HG03354 (cell line): ENCODE results near the gene DNM3.
"Not testable (repeated sequence)": the region's sequence is repeated elsewhere in the genome, so short reads cannot be mapped to it uniquely, and the experiment has no call there.

ENCODE experiments used
- ATAC-seq: cut with Tn5 transposase; IDR thresholded peaks from one replicate; pipeline ENCODE4 v1.9.1; 2021; ENCODE audit warnings: mild to moderate bottlenecking; ENCODE audit not compliant: unreplicated experiment, poor library complexity, severe bottlenecking

The DNM3 gene

DNA sequence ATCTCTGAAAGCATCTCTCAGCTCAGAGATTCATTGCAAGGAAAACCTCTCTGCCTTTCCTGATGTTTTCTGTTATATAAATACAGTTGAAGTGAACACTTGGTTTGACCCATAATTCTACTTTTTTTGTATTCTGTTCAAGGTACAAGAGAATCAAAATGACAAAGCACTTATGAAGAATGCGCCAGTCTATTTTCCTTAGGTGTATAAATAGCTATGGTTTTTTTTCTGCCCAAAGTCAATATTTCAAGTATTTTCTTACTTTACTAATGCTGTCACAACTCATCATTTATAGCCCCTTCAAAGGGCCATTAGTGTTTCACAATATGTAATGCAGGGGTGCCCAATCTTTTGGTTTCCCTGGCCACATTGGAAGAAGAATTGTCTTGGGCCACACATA is 436.7 kb downstream of the DNM3 start:
- no peak for ATAC-seq

DNA sequence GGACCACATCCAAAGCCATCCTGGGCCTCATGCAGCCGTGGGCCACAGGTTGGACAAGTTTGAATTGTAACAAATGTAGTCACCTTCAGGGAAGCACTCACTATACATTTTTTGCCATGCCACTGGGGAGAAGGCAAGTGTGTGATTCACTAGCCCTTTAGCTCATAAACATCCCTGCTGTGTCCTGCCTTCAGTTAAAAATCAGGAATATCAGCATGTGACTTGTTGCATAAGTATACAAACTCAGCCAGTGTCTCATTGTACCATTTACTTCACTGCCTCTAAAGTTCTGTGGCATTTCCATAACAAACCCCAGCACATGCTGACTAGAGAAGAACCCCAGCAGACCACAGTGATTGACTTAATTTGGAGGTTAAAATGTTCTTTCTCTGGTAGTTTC is 437.2 kb downstream of the DNM3 start:
- no peak for ATAC-seq

DNA sequence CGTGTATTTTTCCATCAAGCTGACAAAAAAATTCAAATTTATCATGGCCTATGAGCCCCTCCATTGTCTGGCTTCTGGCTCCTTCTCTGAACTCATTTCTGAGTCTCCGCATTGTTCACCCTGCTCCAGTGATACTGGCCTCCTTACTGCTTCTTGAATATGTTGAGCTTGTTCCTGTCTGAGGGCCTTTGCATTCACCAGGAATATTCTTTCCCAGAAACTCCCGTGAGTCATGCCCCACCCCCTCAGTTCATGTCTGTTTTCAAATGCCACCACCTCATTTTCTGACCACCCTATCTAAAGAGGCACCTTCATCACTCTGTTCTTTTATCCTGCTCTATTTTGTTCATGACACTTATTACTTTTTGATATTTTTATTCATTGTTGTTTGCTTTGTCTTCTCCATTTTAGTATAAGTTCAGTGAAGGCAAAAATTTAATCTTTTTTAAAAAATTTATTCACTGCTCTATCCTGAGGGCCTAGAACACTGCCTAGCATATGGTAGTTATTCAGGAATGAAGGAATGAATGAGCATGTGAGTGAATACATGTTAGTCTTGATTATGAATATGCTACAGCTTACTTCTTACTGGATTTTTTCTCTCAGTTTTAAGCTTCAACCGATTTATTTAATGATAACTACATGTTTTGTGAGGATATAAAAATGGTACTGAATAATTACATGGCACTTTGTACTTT is 438.8 kb downstream of the DNM3 start:
- ATAC-seq: no peak

DNA sequence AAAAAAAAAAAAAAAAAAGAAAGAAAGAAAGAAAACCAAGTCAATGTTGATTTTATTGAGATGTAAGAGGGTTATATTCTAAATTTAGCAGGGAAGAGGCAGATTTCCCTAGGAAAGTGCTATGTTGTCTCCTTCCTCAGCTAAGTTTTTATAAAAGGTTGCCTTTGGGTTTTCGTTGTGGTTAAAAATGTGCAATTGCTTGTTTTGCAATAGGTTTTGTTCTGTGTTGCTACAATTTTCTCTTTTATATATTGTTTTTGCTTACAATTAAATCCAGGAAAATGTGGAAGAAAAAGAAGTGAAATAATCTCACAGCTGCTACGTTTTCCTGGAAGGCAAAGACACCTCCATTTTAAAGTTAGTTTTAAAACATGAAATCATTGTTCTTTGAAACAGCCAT is 442.5 kb downstream of the DNM3 start:
- ATAC-seq: no peak

DNA sequence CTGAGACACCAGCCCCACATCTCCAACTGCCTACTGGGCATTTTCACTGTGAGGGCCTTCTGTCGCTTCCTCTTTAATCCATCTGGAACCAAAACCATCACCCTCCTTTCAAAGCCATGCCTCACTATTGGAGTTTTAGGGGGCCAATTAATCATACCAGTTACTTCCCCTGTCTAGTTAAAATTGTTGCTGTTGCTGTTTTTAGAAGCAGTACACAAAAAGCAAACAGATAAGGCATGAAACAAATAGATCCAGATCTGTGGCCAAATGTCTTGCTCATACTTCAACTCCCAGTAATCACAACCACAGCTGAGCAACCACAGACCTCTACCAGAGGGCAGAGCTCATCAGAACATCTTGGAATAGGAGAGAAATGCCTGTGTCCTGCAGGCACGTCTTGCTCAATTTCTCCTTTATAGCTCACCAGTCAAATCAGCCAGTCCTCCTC is 445.4 kb downstream of the DNM3 start:
- ATAC-seq: no peak

DNA sequence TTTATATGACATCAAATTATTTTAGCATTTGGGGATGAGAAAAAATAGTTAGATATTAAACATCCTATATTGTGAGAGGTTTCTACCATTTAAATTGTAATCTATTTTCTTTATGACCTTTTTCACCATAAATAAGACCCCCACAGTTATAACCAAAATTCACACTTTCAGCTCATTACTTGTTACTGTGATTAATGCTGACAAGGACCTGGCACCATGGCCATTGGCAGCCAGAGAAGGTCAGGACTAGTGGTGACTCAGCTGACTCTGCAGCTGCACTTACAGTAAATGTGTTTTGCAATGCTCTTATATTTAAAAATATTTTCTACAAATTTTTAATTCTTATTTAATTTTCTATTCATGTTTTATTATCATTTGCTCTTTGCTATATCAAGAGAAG is 445.9 kb downstream of the DNM3 start:
- ATAC-seq: no peak

DNA sequence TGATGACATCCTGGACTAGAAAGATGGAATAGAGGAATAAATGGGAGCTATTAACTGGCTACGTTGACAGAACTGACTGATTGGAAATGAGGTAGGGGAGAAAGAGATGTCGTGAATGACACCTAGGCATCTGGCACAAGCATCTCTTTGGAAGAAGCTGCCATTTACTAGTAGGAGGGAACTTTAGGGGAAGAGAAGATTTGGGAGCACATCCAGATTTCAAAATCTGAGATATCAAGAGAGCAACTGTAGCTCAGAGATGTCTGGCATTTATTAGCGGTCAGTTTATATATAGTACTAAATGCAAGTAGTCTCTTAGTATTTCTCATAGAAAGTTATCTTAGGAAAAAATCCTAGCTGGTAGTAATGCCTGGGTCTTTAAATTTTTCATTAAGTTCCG is 447.3 kb downstream of the DNM3 start:
- ATAC-seq: no peak

DNA sequence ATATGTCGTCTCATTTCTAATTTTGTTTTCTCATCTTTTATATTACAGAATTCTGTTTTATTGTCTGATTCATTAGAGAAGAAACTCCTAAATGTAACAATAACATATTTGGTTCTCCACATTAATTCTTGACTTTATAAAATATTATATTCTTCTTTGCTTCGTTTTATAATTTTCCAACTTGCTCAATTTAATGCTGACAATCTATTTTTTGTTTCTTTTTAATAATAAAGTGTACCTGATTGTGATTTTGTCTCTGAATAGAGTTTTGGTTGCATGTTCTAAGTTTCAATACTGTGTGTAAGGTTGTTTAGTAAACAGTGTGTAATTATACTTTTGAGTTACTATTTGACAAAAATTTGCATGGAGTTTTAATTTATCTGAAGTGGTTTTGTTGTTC is 448.1 kb downstream of the DNM3 start:
- no peak for ATAC-seq

DNA sequence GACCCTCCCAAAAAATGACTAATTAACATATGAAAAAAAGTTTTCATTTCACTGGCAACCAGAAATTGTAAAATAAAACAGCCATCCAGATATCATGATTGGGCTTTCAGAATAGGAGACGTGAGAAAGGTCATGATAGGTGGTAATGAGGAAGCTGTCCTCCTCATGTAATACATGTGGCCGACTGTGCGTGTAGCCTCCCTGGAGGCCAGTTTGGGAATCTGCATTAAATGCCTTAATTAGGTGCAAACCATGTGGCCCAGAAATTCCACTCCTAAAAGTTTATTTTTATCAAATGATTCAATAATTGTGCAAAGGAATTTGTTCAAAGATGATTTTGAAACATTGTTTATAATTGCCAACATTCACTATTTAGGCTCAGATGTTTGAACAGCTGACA is 451.5 kb downstream of the DNM3 start:
- ATAC-seq: no peak

DNA sequence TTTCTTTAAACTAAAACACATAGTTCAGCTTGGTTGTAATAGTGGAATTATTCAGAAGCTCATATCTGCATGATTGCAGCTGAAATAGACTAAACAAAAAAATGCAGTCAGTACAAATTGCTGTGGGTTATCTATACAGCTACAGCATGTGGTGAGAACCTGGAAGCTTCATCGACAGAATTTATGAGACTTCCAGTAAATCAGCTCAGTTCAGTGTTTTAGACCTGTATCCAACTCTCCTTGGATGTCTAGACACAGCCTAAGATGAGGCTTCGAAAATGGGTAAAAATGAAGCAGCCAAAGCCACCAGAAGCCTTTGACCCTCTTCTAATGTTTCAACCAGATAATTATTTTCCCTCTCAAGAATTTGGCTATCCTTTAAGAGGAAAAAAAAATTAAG is 452.1 kb downstream of the DNM3 start:
- no peak for ATAC-seq

DNA sequence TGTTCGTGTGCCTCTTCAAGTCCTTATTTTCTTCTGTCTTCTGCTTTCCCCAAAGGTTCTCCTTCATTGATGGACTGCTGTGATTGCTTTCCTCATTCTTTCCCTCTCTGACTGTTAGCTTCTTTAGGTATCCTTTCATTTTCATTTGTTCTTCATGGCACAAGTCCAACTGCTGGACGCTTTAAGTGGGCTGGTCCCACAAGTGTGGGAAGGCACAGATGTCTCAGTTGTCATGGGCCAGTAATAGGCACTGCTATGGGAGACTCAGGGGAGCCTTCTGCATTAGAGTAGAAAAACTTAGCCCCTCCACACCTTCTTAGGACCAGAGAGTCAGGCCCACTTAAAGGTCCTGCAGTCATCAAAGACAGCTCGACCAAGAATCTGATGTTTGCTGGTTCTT is 456.8 kb downstream of the DNM3 start:
- ATAC-seq: no peak

DNA sequence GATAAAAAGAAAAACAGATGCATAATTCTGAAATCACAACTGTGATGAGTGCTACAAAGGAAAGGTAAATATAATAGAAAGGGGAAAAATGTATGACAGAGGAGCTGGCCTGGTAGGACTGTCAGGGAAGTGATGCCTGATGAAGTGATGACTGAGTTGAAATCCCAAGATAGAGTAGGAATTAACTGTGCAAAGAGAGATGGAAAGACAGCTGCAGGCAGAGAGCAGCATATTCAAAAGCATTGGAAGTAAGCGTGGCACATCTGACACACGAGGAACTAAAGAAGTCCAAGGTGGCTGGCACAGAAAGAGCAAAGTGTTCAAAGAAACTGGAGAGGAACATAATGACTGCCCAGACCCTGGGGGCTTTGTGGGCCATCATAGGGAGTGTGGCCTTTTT is 457.6 kb downstream of the DNM3 start:
- no peak for ATAC-seq

DNA sequence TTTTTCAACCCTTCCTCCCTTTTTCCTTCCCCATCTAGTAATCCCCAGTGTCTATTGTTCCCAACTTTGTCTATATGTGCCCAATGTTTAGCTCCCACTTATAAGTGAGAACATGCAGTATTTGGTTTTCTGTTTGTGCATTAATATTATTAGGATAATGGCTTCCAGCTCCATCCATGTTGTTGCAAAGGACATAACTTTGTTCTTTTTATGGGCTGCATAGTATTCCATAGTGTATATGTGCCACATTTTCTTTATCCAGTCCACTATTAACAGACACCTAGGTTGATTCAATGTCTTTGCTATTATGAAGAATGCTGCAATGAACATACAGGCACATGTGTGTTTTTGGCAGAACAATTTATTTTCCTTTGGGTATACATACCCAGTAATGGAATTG is 458.2 kb downstream of the DNM3 start:
- ATAC-seq: no peak

DNA sequence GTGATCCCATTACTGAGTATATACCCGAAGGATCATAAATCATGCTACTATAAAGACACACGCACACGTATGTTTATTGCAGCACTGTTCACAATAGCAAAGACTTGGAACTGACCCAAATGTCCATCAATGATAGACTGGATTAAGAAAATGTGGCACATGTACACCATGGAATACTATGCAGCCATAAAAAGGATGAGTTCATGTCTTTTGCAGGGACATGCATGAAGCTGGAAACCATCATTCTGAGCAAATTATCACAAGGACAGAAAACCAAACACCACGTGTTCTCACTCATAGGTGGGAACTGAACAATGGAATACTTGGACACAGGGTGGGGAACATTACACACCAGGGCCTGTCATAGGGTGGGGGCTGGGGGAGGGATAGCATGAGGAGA is 466.2 kb downstream of the DNM3 start:
- ATAC-seq: not testable (repeated sequence)

DNA sequence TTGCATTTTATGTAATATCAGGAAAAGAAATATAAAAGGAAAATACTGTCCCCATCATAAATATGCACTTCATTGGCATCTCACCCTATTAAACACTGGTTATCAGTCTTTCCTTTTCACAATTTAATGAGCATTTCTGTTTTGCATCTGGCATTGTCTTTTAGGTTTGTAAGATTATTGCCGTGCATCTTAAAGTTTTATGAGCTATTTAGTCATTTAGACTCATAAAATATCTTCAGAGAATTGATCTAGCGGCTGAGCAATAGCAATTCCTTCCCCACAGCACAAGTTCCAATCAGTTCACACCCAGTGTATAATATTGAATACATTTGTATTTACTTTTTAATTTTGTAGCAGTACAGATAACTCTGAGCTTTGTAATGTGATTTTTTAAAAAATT is 466.8 kb downstream of the DNM3 start:
- no peak for ATAC-seq

DNA sequence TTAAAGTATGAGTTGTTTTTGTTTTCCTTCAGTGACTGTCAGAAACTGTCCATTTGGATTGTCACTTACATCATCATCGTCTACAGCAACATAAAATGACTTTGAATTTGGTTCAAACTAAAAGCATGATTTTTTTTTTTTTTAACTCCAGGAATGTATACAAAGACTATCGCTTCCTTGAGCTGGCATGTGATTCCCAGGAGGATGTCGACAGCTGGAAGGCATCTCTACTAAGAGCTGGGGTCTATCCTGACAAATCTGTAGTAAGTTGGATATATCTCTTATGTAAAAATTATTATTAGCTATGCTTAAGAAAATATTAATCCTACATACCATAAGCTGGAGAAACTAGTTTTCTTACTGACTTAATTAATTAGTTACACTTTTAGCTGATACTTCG is 467.3 kb downstream of the DNM3 start:
- no peak for ATAC-seq

DNA sequence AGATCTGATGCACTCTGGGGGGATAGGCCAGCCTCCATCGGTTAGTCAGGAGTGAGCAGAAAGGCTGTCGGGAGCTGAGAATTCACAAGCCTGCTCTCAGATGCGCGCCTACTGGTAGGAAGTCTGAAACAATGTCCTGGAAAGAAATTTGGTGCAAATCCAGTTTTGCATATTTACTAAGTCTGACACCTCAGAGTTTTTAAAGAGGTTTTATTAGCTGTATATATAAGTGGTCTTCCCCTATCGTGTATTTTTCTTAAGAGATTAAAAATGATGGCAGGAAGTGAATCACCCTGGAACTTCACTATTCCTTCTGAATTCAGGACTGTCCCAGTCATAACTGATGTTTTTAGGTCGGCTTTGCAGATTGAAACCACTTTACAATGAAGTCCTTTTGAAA is 479.4 kb downstream of the DNM3 start:
- no peak for ATAC-seq

DNA sequence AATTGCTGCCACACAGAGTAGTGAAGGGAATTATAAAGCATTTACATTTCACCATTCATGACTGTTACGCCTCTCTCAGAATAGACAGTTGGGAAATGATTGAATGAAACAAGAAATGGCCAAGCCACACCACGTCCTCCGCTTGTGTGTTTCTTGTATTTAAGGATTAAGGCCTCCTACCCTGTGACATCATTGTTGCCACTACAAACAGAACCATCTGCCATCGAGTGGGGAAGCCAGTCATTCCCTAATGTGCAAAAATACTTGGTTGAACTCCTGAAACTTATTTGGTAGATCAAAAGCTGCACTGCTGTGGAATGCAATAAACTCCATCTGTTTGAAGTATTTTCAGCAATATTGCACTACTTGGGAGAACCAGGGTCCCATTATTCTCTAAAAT is 480.2 kb downstream of the DNM3 start:
- no peak for ATAC-seq

DNA sequence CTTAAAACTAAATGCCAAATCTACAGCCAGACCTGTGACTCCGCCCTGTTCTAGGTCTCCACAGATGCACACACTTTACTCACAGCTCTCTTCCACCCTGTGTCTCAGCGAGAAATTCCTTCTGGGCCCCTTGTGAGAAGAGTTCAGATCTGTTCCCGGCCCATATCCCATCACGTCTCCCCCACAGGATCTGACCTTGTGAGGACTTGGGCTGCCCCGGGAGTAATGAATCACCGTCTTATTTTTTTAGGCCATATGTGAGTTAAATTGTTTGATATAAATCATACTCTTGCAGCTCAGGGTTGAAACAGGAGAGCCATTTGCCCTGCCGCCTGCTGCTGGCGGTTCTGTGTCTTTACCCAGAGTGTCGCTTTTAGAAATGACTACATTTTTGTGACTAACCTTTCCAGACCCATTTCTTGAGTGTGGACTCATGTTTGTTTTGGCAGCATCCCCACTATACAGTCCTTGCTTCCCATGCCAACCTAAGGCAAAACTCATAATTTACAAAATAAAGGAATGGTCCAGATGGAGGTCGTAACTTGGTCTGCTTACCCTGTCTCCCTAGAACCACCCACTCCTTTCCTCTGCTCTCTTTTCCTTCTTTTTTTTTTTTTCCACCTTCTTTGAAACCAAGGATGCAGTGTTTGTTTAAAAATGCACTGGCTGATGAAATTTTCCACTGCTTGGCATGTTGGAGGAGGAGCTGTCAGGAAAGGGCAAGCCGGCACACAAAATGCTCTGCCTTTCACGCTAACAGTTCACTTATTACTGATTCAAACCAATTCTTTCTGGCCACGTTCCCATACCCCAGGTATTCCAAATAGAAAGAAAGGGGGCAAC is 481.1 kb downstream of the DNM3 start:
- ATAC-seq: no peak

DNA sequence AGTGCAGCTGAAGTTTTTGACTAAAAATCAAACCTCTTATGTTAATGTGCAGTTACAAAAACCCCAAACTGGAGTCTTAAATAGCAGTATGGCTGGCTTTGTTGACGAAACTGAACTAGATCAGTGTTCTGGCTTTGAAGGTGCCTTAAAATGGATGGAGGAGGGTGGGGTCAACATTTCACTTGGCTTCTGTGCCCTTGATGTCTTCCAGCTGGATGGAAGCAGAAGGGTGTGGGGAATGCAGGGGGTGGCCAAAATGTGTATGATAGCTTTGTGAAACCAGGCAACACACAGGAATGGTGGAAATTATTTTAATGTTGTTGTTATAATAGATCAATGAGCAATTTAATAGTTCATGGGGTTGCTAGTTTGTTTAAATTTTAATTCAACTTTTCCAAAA is 482.4 kb downstream of the DNM3 start:
- ATAC-seq: no peak

DNA sequence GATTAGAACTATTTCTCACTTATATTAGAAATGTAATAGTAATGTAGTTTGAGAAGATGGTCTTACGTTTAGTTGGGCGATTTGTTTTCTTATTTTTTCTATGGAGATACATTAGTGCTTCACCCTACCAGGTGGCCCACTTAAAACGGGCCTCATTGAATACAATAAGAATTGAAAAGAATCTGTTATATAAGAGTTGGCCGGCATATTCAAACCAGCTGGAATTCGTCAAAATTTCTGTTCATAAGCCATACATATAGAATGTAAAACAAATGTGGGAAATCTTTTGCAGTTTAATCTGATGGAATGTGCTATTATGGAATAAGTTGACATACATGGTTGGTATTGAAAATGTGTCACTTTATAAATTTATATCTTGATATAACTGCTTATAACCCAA is 482.8 kb downstream of the DNM3 start:
- ATAC-seq: no peak
